K562 (cell line): Measurements from ENCODE around the gene FAM222A. TPM values are rescaled to one million over a fixed set of nuclear protein-coding genes. Genes with fewer than 3 reads are reported as not detected.

ENCODE experiments used
- ATAC-seq: fragments of 200-7000 bp; cut with Tn5 transposase; 3 replicates; pipeline ENCODE4 v1.9.1; 2020; ENCODE audit warnings: moderate library complexity
- BruUV-seq: library from RNA; stranded (reverse); fragments of 400-500 nt; replicated peaks from 2 replicates; lab custom pipeline; 2021; lab: Mats Ljungman, UMichigan
- CTCF ChIA-PET: fragments of 300-600 bp; formaldehyde crosslinking; extraction: SDS; loops from one replicate; lab custom pipeline; 2021; ENCODE audit warnings: low intra/inter-chr PET ratio; lab: Yijun Ruan, JAX
- POLR2A ChIA-PET: fragments of 300-600, 350-650 bp; sonication (Branson Sonifier 250); formaldehyde crosslinking; extraction: SDS; loops from one replicate; lab custom pipeline; 2021; ENCODE audit warnings: antibody characterized with exemption, inconsistent platforms; lab: Yijun Ruan, JAX
- DNase-seq, 4 experiments: peaks; one replicate each; pipeline versions ENCODE4 v3.0.0 to v3.0.0-alpha.2; 2011 to 2018; ENCODE audit warnings: low spot score in 3 of 4, mixed read lengths in 3 of 4; ENCODE audit errors: extremely low read depth in 1 of 4
- FAIRE-seq: peaks from 2 replicates; lab custom pipeline; 2011; peaks lifted over from hg19 to GRCh38; lab: Jason Lieb, UNC
- H2AFZ ChIP-seq: 2 replicates; pipeline ENCODE4 v1.6.0; 2011; ENCODE audit warnings: low read depth, low read length, control low read depth, inconsistent platforms
- H3K27ac ChIP-seq: fragments of 200-600 bp; 3 replicates; pipeline ENCODE4 v1.8.0; 2011; ENCODE audit warnings: low read depth, mild to moderate bottlenecking, control low read depth, inconsistent platforms, low read length, moderate library complexity, mixed read lengths; ENCODE audit errors: extremely low read depth
- H3K27me3 ChIP-seq, 2 experiments: fragments of 300-600 bp in 1 of 2; 2 replicates in 1 of 2; 3 replicates in 1 of 2; pipeline versions ENCODE4 v1.6.0 to v1.8.0; 2011; ENCODE audit warnings: inconsistent platforms in 2 of 2, low read length in 2 of 2, mild to moderate bottlenecking in 1 of 2, mixed read lengths in 1 of 2, moderate library complexity in 1 of 2; ENCODE audit not compliant: control insufficient read depth in 2 of 2, insufficient read depth in 2 of 2
- H3K36me3 ChIP-seq: fragments of 300-600 bp; 3 replicates; pipeline ENCODE4 v1.8.0; 2011; ENCODE audit warnings: mild to moderate bottlenecking, low read length, inconsistent platforms; ENCODE audit not compliant: control insufficient read depth, insufficient read depth
- H3K4me1 ChIP-seq, 2 experiments: fragments of 200-600 bp in 1 of 2; replicated peaks in 1 of 2; 2 replicates in 1 of 2; 3 replicates in 1 of 2; pipeline versions ENCODE4 v1.5.1 to v1.8.0; 2011; ENCODE audit warnings: inconsistent platforms in 2 of 2, low read length in 2 of 2, mild to moderate bottlenecking in 1 of 2, mixed read lengths in 1 of 2, moderate library complexity in 1 of 2; ENCODE audit not compliant: control insufficient read depth in 2 of 2, insufficient read depth in 2 of 2
- H3K4me2 ChIP-seq: 2 replicates; pipeline ENCODE4 v1.6.1; 2011; ENCODE audit warnings: low read length, control low read depth, inconsistent platforms, mixed read lengths; ENCODE audit not compliant: insufficient read depth
- H3K4me3 ChIP-seq: fragments of 200-600 bp; sonication (generic), shearing (Covaris generic); 2 replicates; pipeline ENCODE4 v1.5.1; 2016; ENCODE audit warnings: control low read depth, inconsistent platforms
- H3K79me2 ChIP-seq: fragments of 200-600 bp; 3 replicates; pipeline ENCODE4 v1.8.0; 2011; ENCODE audit warnings: low read length, inconsistent platforms; ENCODE audit not compliant: control insufficient read depth, insufficient read depth
- H3K9ac ChIP-seq, 2 experiments: 2 replicates each; pipeline versions ENCODE4 v1.6.0 to v1.6.1; 2011; ENCODE audit warnings: low read depth in 2 of 2, low read length in 2 of 2, control low read depth in 1 of 2, inconsistent platforms in 1 of 2, mild to moderate bottlenecking in 1 of 2, mixed read lengths in 1 of 2; ENCODE audit not compliant: insufficient read depth in 1 of 2
- H3K9me1 ChIP-seq: one replicate; pipeline ENCODE4 v1.6.0; 2011; ENCODE audit warnings: inconsistent platforms, mild to moderate bottlenecking, low read length, moderate library complexity; ENCODE audit not compliant: control insufficient read depth, insufficient read depth
- H3K9me3 ChIP-seq: replicated peaks from 2 replicates; pipeline ENCODE4 v1.5.1; 2011; ENCODE audit warnings: low read depth, low read length, inconsistent platforms; ENCODE audit not compliant: control insufficient read depth, insufficient read depth
- H4K20me1 ChIP-seq: replicated peaks from 2 replicates; pipeline ENCODE4 v1.6.1; 2011; ENCODE audit warnings: low read length, inconsistent platforms, mixed read lengths; ENCODE audit not compliant: control insufficient read depth, insufficient read depth
- MLLT1 ChIP-seq, 2 experiments: fragments of 450-650 bp; IDR thresholded peaks; 2 replicates each; pipeline ENCODE4 v1.6.1; 2016
- ZBTB17 ChIP-seq: fragments of 450-650 bp; formaldehyde crosslinking; IDR thresholded peaks from 2 replicates; pipeline ENCODE4 v1.4.0; 2020; ENCODE audit warnings: mild to moderate bottlenecking
- ZBTB26 ChIP-seq: fragments of 450-650 bp; formaldehyde crosslinking; IDR thresholded peaks from 2 replicates; pipeline ENCODE4 v1.4.0; 2022; ENCODE audit warnings: missing genetic modification characterization
- ZNF23 ChIP-seq: fragments of 250-450 bp; sonication (Bioruptor Pico); IDR thresholded peaks from 2 replicates; pipeline ENCODE4 v1.4.0; 2020; ENCODE audit warnings: mild to moderate bottlenecking
- WGBS: fragments of 100-300 bp; shearing (Covaris generic); methylation state at CpG from one replicate; pipeline ENCODE4 v1.1.6; 2016; ENCODE audit warnings: low coverage, mixed read lengths; ENCODE audit not compliant: insufficient coverage; ENCODE audit errors: missing lambda C conversion rate; 5-methylcytosine and 5-hydroxymethylcytosine counted together
- in situ Hi-C: fragments of 300-500 bp; cut with MboI; formaldehyde crosslinking; loops from 4 replicates; pipeline ENCODE4 v1.15.0; 2018; ENCODE audit warnings: inconsistent platforms, mixed read lengths
- intact Hi-C: fragments of 100-400 bp; cut with micrococcal nuclease; formaldehyde crosslinking; loops from 2 replicates; pipeline ENCODE4 v1.14.2; 2022
- polyA plus RNA-seq, 8 experiments: library from polyadenylated mRNA; depleted of rRNA in 4 of 8; stranded (reverse) in 5 of 8; unstranded in 3 of 8; fragments of >200 nt; fragmentation: Nextera tagmentation in 2 of 8; fragmentation: Illumina TruSeq in 1 of 8; extraction: Ambion mirVana in 2 of 8; extraction: Trizol in 1 of 8; gene quantifications; 2 replicates each; pipeline versions ENCODE4 v1.2.1 to v1.2.3, GENCODE V29; 2011 to 2014; ENCODE audit warnings: inconsistent platforms in 1 of 8, missing spikeins in 1 of 8
- total RNA-seq, 7 experiments: library from RNA; depleted of rRNA in 6 of 7; stranded (reverse); fragments of >200 nt in 6 of 7; fragmentation: Illumina TruSeq in 2 of 7; extraction: Trizol in 2 of 7; gene quantifications; 2 replicates each; pipeline versions ENCODE4 v1.2.1 to v1.2.3, GENCODE V29; 2011 to 2021; ENCODE audit warnings: low replicate concordance in 1 of 7

Gene FAM222A
- total and polyA plus RNA-seq, 9 of the 15 experiments (the other 6 are each of a cell fraction or from before 2014, with no cell fraction given): 0.03 to 0.36 (median 0.12) TPM; not detected in 1

GRCh38 chr12:109789526-109790048, 76.0 kb downstream of the FAM222A start:
- Histone ChIP-seq H3K27ac (no peak overlapping the region), H3K36me3 (no peaks in the 10 kb centered on the region), H4K20me1 (0 out of 2 replicates have a peak, but pooled peaks cover 3% of the 10 kb centered on the region), H3K27me3 (peaks cover 22 to 67% of the 10 kb centered on the region in 2 experiments), H3K4me1 (peaks cover 0 to 4% of the 10 kb centered on the region in 2 experiments; a peak in 1 of 5 replicates), H3K4me2 (no peak overlapping the region), H3K9ac (no peak overlapping the region), H3K9me1 (no peaks in the 10 kb centered on the region), H3K79me2 (no peaks in the 10 kb centered on the region), H3K9me3 (no peaks in the 10 kb centered on the region; the same call in 1 of the 2 replicates), H2AFZ (no peak overlapping the region), H3K4me3 (no peak overlapping the region)
- ChIA-PET POLR2A (no interaction called here), CTCF (no interaction called here)
- DNase-seq (no peak), ATAC-seq (no peak), FAIRE-seq (no peak)
- TF ChIP-seq ZBTB26 (CRISPR knock-in tag) (no peak), ZBTB17 (CRISPR knock-in tag) (peak; percentile 97), MLLT1 (IDR thresholded peaks at IDR 0.05) (peak in 1 of 2 experiments; percentile 67; a peak in 2 of 4 replicates), ZNF23 (CRISPR knock-in tag) (peak; percentile 93)
- WGBS: 0% methylated on average over 1 of the region's 1 CpG
- intact Hi-C loops (no loop called here), in situ Hi-C loops (no loop called here)
- BruUV-seq: no TSS peak
